ENCODE measurements around the gene NUDT12. TPM values are rescaled to one million over a fixed set of nuclear protein-coding genes. Genes with fewer than 3 reads are reported as not detected.

NUDT12 gene
- total RNA-seq, 1 donor from 2014 or later: 17.6 TPM

- Mint-ChIP-seq H3K4me3 (no peak overlapping the region), H3K27me3 (ENCODE audit: low read depth) (no peaks in the 10 kb centered on the region), H3K36me3 (ENCODE audit: low read depth) (peaks cover 2% of the 10 kb centered on the region), H3K27ac (ENCODE audit: unreplicated experiment) (no peak overlapping the region), H3K4me1 (no peaks in the 10 kb centered on the region), H3K9me3 (peaks cover 3% of the 10 kb centered on the region)
- DNase-seq (ENCODE audit: low read depth, low spot score): no peak
- TF ChIP-seq, protein P1, sequence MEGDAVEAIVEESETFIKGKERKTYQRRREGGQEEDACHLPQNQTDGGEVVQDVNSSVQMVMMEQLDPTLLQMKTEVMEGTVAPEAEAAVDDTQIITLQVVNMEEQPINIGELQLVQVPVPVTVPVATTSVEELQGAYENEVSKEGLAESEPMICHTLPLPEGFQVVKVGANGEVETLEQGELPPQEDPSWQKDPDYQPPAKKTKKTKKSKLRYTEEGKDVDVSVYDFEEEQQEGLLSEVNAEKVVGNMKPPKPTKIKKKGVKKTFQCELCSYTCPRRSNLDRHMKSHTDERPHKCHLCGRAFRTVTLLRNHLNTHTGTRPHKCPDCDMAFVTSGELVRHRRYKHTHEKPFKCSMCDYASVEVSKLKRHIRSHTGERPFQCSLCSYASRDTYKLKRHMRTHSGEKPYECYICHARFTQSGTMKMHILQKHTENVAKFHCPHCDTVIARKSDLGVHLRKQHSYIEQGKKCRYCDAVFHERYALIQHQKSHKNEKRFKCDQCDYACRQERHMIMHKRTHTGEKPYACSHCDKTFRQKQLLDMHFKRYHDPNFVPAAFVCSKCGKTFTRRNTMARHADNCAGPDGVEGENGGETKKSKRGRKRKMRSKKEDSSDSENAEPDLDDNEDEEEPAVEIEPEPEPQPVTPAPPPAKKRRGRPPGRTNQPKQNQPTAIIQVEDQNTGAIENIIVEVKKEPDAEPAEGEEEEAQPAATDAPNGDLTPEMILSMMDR (conservative IDR thresholded peaks at IDR 0.05): no peak
Measured at GRCh38 chr5:103600086-103600485, 37.5 kb upstream of the NUDT12 start.

- peaks cover 4% of the 10 kb centered on the region for H3K9me3 Mint-ChIP-seq
- TF ChIP-seq, protein P1 (conservative IDR thresholded peaks at IDR 0.05): no peak
- no peaks in the 10 kb centered on the region for H3K27me3 Mint-ChIP-seq (ENCODE audit: low read depth)
Measured at GRCh38 chr5:103598997-103599566, 36.5 kb upstream of the NUDT12 start.

DNA sequence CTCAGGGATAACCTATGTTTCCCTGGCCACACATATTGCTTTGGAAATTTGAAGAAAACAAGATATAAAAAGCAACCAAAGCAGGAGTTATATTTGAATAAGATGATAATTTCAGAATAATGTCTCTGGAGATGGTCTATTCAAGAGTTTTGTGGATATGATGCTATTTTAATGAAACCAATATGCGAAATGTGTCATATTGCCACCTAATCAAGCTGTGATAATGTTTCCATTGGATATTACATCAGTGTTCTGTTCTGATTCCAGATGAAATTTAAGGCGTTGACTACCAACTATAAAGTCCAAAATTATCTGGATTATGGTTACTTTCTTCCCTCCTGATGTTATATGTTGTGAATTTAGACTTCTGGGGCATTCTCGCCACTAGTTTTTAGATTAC is 27.6 kb upstream of the NUDT12 start:
- Mint-ChIP-seq H3K9me3 (peaks cover 3% of the 10 kb centered on the region), H3K4me1 (peaks cover 3% of the 10 kb centered on the region), H3K36me3 (ENCODE audit: low read depth) (no peaks in the 10 kb centered on the region), H3K27me3 (ENCODE audit: low read depth) (no peaks in the 10 kb centered on the region), H3K27ac (ENCODE audit: unreplicated experiment) (no peak overlapping the region), H3K4me3 (no peak overlapping the region)
- TF ChIP-seq, protein P1 (conservative IDR thresholded peaks at IDR 0.05): no peak
- no peak for DNase-seq (ENCODE audit: low read depth, low spot score)

More at GRCh38 chr5:103598997-103599566, 36.5 kb upstream of the NUDT12 start:
- no peaks in the 10 kb centered on the region for H3K4me1 Mint-ChIP-seq
- peaks cover 2% of the 10 kb centered on the region for H3K36me3 Mint-ChIP-seq (ENCODE audit: low read depth)
- H3K27ac Mint-ChIP-seq (ENCODE audit: unreplicated experiment): no peak overlapping the region
- H3K4me3 Mint-ChIP-seq: no peak overlapping the region
- no peak for DNase-seq (ENCODE audit: low read depth, low spot score)

- no peak for DNase-seq (ENCODE audit: low read depth, low spot score)
- Mint-ChIP-seq H3K36me3 (ENCODE audit: low read depth) (no peaks in the 10 kb centered on the region), H3K4me3 (no peak overlapping the region), H3K9me3 (no peaks in the 10 kb centered on the region), H3K4me1 (peaks cover 3% of the 10 kb centered on the region), H3K27me3 (ENCODE audit: low read depth) (no peaks in the 10 kb centered on the region), H3K27ac (ENCODE audit: unreplicated experiment) (no peak overlapping the region)
- TF ChIP-seq, protein P1 (conservative IDR thresholded peaks at IDR 0.05): no peak
Measured at GRCh38 chr5:103589776-103590175, 27.2 kb upstream of the NUDT12 start.

GRCh38 chr5:103589357-103589756 is 26.8 kb upstream of the NUDT12 start:
- H3K27ac Mint-ChIP-seq (ENCODE audit: unreplicated experiment): no peak overlapping the region
- H3K4me1 Mint-ChIP-seq: peaks cover 4% of the 10 kb centered on the region
- TF ChIP-seq, protein P1 (conservative IDR thresholded peaks at IDR 0.05): no peak
- DNase-seq (ENCODE audit: low read depth, low spot score): no peak
- no peaks in the 10 kb centered on the region for H3K36me3 Mint-ChIP-seq (ENCODE audit: low read depth)
- no peaks in the 10 kb centered on the region for H3K27me3 Mint-ChIP-seq (ENCODE audit: low read depth)
- no peak overlapping the region for H3K4me3 Mint-ChIP-seq
- no peaks in the 10 kb centered on the region for H3K9me3 Mint-ChIP-seq
